MCF 10A (cell line): ENCODE results near the gene HDGF. TPM values are rescaled to one million over a fixed set of nuclear protein-coding genes. Genes with fewer than 3 reads are reported as not detected.

Source experiments
- BruUV-seq: library from RNA; stranded (reverse); fragments of 400-500 nt; replicated peaks from 2 replicates; lab custom pipeline; 2021; lab: Mats Ljungman, UMichigan
- CTCF ChIA-PET: fragments of 300-600 bp; sonication (Branson Sonifier 250); formaldehyde crosslinking; extraction: SDS; loops from one replicate; lab custom pipeline; 2021; ENCODE audit warnings: antibody characterized with exemption, inconsistent platforms; lab: Yijun Ruan, JAX
- POLR2A ChIA-PET: fragments of 300-600, 350-650 bp; sonication (Branson Sonifier 250); formaldehyde crosslinking; extraction: SDS; loops from one replicate; lab custom pipeline; 2020; ENCODE audit warnings: antibody characterized with exemption, inconsistent platforms; lab: Yijun Ruan, JAX
- DNase-seq: peaks from one replicate; pipeline ENCODE4 v3.0.0-alpha.2; 2018; ENCODE audit not compliant: unreplicated experiment
- H3K27ac Mint-ChIP-seq: one replicate; pipeline ENCODE4 v1.8.0; 2022; ENCODE audit warnings: mild to moderate bottlenecking, low read depth, mixed read lengths; ENCODE audit not compliant: unreplicated experiment
- H3K27me3 Mint-ChIP-seq: one replicate; pipeline ENCODE4 v1.8.0; 2022; ENCODE audit warnings: mixed read lengths; ENCODE audit not compliant: insufficient read depth, unreplicated experiment
- H3K36me3 Mint-ChIP-seq: one replicate; pipeline ENCODE4 v1.8.0; 2022; ENCODE audit warnings: mild to moderate bottlenecking, moderate library complexity, mixed read lengths; ENCODE audit not compliant: insufficient read depth, unreplicated experiment
- H3K4me1 Mint-ChIP-seq: one replicate; pipeline ENCODE4 v1.8.0; 2022; ENCODE audit warnings: mixed read lengths; ENCODE audit not compliant: insufficient read depth, unreplicated experiment
- H3K4me3 Mint-ChIP-seq: one replicate; pipeline ENCODE4 v1.8.0; 2022; ENCODE audit warnings: mild to moderate bottlenecking, moderate library complexity, mixed read lengths; ENCODE audit not compliant: unreplicated experiment
- H3K9me3 Mint-ChIP-seq: one replicate; pipeline ENCODE4 v1.8.0; 2022; ENCODE audit warnings: mixed read lengths; ENCODE audit not compliant: unreplicated experiment
- intact Hi-C: fragments of 100-400 bp; cut with micrococcal nuclease; formaldehyde crosslinking; loops from 2 replicates; pipeline ENCODE4 v1.14.1; 2022
- total RNA-seq: library from RNA; stranded (reverse); gene quantifications from 2 replicates; pipeline ENCODE4 v1.2.3, GENCODE V29; 2022
- TF ChIP-seq, protein P1 (sequence below): fragments of 200-600 bp; IDR thresholded peaks from one replicate; pipeline ENCODE4 v1.8.0; 2022; ENCODE audit warnings: antibody characterized with exemption, mild to moderate bottlenecking; ENCODE audit not compliant: unreplicated experiment

Gene HDGF
- total RNA-seq, 1 experiment from 2014 or later, result 707 TPM

- DNase-seq, result no peak
- Mint-ChIP-seq H3K27ac (no peak overlapping the region), H3K36me3 (no peaks in the 10 kb centered on the region), H3K4me3 (no peak overlapping the region), H3K27me3 (no peaks in the 10 kb centered on the region), H3K4me1 (peaks cover 41% of the 10 kb centered on the region), H3K9me3 (no peaks in the 10 kb centered on the region)
- intact Hi-C loops, result no loop called here
- BruUV-seq, result no TSS peak
- TF ChIP-seq, protein P1, sequence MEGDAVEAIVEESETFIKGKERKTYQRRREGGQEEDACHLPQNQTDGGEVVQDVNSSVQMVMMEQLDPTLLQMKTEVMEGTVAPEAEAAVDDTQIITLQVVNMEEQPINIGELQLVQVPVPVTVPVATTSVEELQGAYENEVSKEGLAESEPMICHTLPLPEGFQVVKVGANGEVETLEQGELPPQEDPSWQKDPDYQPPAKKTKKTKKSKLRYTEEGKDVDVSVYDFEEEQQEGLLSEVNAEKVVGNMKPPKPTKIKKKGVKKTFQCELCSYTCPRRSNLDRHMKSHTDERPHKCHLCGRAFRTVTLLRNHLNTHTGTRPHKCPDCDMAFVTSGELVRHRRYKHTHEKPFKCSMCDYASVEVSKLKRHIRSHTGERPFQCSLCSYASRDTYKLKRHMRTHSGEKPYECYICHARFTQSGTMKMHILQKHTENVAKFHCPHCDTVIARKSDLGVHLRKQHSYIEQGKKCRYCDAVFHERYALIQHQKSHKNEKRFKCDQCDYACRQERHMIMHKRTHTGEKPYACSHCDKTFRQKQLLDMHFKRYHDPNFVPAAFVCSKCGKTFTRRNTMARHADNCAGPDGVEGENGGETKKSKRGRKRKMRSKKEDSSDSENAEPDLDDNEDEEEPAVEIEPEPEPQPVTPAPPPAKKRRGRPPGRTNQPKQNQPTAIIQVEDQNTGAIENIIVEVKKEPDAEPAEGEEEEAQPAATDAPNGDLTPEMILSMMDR, result no peak
- POLR2A ChIA-PET, result interaction anchor here (0.6 to 9.9 kb wide), 3 partner anchors 12 to 451 kb away, joined by 3 to 63 read pairs (median 4); no protein-coding TSS in a partner anchor
- CTCF ChIA-PET, result interaction anchor here (0.6 to 47.2 kb wide), 11 partner anchors 5 to 187 kb away, joined by 3 to 2415 read pairs (median 5); partner anchors contain the start of genes CRABP2, GPATCH4, ISG20L2 and METTL25B
These were observed 43.9 kb downstream of the HDGF start for GRCh38 chr1:156707417-156708217.

- intact Hi-C loops, result loop anchor here (1.0 kb wide), 1 partner anchor 47 kb away; no protein-coding TSS in a partner anchor
- Mint-ChIP-seq H3K27ac (no peak overlapping the region), H3K36me3 (no peaks in the 10 kb centered on the region), H3K4me1 (peaks cover 33% of the 10 kb centered on the region), H3K9me3 (no peaks in the 10 kb centered on the region), H3K27me3 (no peaks in the 10 kb centered on the region), H3K4me3 (no peak overlapping the region)
- TF ChIP-seq, protein P1, result no peak
- CTCF ChIA-PET, result interaction anchor here (0.6 to 47.2 kb wide), 16 partner anchors 6 to 476 kb away, joined by 3 to 2415 read pairs (median 4); partner anchors contain the start of genes CRABP2, ISG20L2, LRRC71 and METTL25B
- DNase-seq, result no peak
- BruUV-seq, result no TSS peak
- POLR2A ChIA-PET, result interaction anchor here (0.6 to 9.9 kb wide), 5 partner anchors 13 to 452 kb away, joined by 3 to 63 read pairs (median 4); no protein-coding TSS in a partner anchor
These were observed 44.6 kb downstream of the HDGF start for GRCh38 chr1:156706657-156707416.

- Mint-ChIP-seq H3K4me3 (peak overlapping the region; percentile 30), H3K4me1 (peaks cover 38% of the 10 kb centered on the region), H3K36me3 (no peaks in the 10 kb centered on the region), H3K27me3 (no peaks in the 10 kb centered on the region), H3K27ac (no peak overlapping the region), H3K9me3 (no peaks in the 10 kb centered on the region)
- TF ChIP-seq, protein P1, result peak; percentile 99
- POLR2A ChIA-PET, result interaction anchor here (0.7 to 9.9 kb wide), 4 partner anchors 17 to 207 kb away, joined by 3 to 63 read pairs (median 4); no protein-coding TSS in a partner anchor
- intact Hi-C loops, result loop anchor here (1.0 kb wide), 2 partner anchors 17 to 46 kb away; no protein-coding TSS in a partner anchor
- DNase-seq, result peak; percentile 57
- CTCF ChIA-PET, result interaction anchor here (0.6 to 47.2 kb wide), 21 partner anchors 7 to 1455 kb away, joined by 3 to 2415 read pairs (median 3); partner anchors contain the start of genes CRABP2, ISG20L2, LRRC71 and METTL25B
- BruUV-seq, result no TSS peak
These were observed 45.4 kb downstream of the HDGF start for GRCh38 chr1:156705918-156706656.
